Measurements from ENCODE around the gene SUSD4. TPM values are rescaled to one million over a fixed set of nuclear protein-coding genes. Genes with fewer than 3 reads are reported as not detected.

Gene SUSD4
- polyA plus RNA-seq, 2 of the 4 experiments (the other 2 are of a cell fraction), result 0.61 to 0.85 TPM

DNA sequence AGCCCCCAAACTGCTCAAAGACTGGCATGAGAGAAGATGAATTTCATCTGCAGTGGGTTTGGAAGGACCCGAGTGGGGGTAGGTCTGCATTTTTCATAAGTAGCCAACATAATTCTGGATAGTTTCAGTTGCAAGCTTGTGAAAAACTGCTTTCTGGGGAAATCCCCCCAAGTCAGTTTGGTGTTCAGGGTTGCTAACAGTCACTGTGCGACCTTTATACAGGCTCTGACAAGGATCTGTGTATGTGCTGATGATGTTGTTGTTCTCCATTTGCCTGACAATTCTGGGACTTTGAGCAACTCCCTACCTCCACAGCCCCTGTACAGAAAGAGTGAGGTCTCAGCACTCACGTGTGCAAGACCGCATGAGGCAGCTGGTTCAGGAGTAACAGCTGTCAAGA lies 87.9 kb downstream of the SUSD4 start:
- no peak overlapping the region for H3K27ac ChIP-seq
- H3K4me2 ChIP-seq, result no peak overlapping the region
- H3K4me3 ChIP-seq, result no peak overlapping the region
- H3K4me1 ChIP-seq, result no peaks in the 10 kb centered on the region; the same call in 2 of the 3 replicates
- FAIRE-seq, result no peak
- no peak for ATAC-seq
- ChIA-PET POLR2A (no interaction called here), CTCF (no interaction called here)
- no peaks in the 10 kb centered on the region for H3K9me3 ChIP-seq
- WGBS (ENCODE audit: missing lambda C conversion rate), result 63% methylated on average over 4 of the region's 4 CpGs
- DNase-seq (ENCODE audit: low read depth in 1 of 2, low spot score in 1 of 2), result no peak
- TF ChIP-seq ZNF302 (CRISPR knock-in tag; IDR thresholded peaks at IDR 0.05) (no peak), SREBF2 (IDR thresholded peaks at IDR 0.05) (no peak), MAFK (IDR thresholded peaks at IDR 0.05; ENCODE audit: partially characterized antibody) (no peak), CHD4 (IDR thresholded peaks at IDR 0.05; ENCODE audit: borderline replicate concordance) (no peak), KDM5A (IDR thresholded peaks at IDR 0.05) (no peak), ZSCAN20 (CRISPR knock-in tag; IDR thresholded peaks at IDR 0.05) (no peak), TP53 (CRISPR knock-in tag; IDR thresholded peaks at IDR 0.05) (no peak), CHD2 (IDR thresholded peaks at IDR 0.05; ENCODE audit: low read length, partially characterized antibody) (no peak), RAD21 (conservative IDR thresholded peaks at IDR 0.05 in 1 of 2, IDR thresholded peaks at IDR 0.05 in 1 of 2) (no peak), BHLHE40 (IDR thresholded peaks at IDR 0.05; ENCODE audit: low read depth, low read length) (no peak), RCOR1 (IDR thresholded peaks at IDR 0.05; ENCODE audit: low read depth, low read length) (no peak), FOSB (CRISPR knock-in tag; IDR thresholded peaks at IDR 0.05) (no peak), RNF2 (IDR thresholded peaks at IDR 0.05; ENCODE audit: borderline replicate concordance, low read depth) (no peak)
- TF ChIP-seq, protein P1, sequence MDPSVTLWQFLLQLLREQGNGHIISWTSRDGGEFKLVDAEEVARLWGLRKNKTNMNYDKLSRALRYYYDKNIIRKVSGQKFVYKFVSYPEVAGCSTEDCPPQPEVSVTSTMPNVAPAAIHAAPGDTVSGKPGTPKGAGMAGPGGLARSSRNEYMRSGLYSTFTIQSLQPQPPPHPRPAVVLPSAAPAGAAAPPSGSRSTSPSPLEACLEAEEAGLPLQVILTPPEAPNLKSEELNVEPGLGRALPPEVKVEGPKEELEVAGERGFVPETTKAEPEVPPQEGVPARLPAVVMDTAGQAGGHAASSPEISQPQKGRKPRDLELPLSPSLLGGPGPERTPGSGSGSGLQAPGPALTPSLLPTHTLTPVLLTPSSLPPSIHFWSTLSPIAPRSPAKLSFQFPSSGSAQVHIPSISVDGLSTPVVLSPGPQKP (IDR thresholded peaks at IDR 0.05; ENCODE audit: low read depth, low read length), result no peak
- TF ChIP-seq, protein P2, sequence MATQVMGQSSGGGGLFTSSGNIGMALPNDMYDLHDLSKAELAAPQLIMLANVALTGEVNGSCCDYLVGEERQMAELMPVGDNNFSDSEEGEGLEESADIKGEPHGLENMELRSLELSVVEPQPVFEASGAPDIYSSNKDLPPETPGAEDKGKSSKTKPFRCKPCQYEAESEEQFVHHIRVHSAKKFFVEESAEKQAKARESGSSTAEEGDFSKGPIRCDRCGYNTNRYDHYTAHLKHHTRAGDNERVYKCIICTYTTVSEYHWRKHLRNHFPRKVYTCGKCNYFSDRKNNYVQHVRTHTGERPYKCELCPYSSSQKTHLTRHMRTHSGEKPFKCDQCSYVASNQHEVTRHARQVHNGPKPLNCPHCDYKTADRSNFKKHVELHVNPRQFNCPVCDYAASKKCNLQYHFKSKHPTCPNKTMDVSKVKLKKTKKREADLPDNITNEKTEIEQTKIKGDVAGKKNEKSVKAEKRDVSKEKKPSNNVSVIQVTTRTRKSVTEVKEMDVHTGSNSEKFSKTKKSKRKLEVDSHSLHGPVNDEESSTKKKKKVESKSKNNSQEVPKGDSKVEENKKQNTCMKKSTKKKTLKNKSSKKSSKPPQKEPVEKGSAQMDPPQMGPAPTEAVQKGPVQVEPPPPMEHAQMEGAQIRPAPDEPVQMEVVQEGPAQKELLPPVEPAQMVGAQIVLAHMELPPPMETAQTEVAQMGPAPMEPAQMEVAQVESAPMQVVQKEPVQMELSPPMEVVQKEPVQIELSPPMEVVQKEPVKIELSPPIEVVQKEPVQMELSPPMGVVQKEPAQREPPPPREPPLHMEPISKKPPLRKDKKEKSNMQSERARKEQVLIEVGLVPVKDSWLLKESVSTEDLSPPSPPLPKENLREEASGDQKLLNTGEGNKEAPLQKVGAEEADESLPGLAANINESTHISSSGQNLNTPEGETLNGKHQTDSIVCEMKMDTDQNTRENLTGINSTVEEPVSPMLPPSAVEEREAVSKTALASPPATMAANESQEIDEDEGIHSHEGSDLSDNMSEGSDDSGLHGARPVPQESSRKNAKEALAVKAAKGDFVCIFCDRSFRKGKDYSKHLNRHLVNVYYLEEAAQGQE (IDR thresholded peaks at IDR 0.05), result no peak
- TF ChIP-seq, protein P3, sequence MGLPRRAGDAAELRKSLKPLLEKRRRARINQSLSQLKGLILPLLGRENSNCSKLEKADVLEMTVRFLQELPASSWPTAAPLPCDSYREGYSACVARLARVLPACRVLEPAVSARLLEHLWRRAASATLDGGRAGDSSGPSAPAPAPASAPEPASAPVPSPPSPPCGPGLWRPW (IDR thresholded peaks at IDR 0.05), result no peak

DNA sequence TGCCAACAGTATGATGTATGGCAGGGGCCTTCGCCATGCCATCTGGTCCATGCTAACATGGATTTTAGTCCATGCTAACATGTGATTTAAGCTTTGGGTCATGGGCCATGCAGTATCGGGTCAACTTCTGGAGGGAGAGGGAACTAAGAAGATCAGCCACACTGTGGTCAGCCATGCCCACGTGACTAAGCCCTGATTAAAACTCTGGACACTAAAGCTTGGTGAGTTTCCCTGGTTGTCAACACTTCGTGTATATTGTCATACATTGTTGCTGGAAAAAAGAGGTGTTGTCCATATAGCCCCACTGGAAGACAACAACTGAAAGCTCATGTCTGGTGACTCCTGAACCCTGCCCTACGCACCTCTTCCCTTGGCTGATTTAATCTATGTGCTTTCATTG lies 90.5 kb downstream of the SUSD4 start:
- Histone ChIP-seq H3K4me2 (no peak overlapping the region), H3K9me3 (no peaks in the 10 kb centered on the region), H3K27ac (no peak overlapping the region), H3K4me3 (no peak overlapping the region), H3K4me1 (no peaks in the 10 kb centered on the region; the same call in 2 of the 3 replicates)
- TF ChIP-seq HDAC2 (IDR thresholded peaks at IDR 0.05), result no peak
- TF ChIP-seq ESRRA (IDR thresholded peaks at IDR 0.05; ENCODE audit: borderline replicate concordance, low read length), result no peak
- no peak for TF ChIP-seq KDM1A (IDR thresholded peaks at IDR 0.05; ENCODE audit: low read depth)
- TF ChIP-seq, protein P4, sequence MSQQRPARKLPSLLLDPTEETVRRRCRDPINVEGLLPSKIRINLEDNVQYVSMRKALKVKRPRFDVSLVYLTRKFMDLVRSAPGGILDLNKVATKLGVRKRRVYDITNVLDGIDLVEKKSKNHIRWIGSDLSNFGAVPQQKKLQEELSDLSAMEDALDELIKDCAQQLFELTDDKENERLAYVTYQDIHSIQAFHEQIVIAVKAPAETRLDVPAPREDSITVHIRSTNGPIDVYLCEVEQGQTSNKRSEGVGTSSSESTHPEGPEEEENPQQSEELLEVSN (IDR thresholded peaks at IDR 0.05; ENCODE audit: borderline replicate concordance, low read depth), result no peak
- ChIA-PET CTCF (interaction anchor here (1.1 to 1.8 kb wide), 4 partner anchors 10 to 258 kb away, joined by 3 to 4 read pairs (median 4); no protein-coding TSS in a partner anchor), POLR2A (no interaction called here)
- FAIRE-seq, result no peak
- ATAC-seq, result no peak
- 45% methylated on average over 5 of the region's 5 CpGs for WGBS (ENCODE audit: missing lambda C conversion rate)
- no peak for DNase-seq (ENCODE audit: low read depth in 1 of 2, low spot score in 1 of 2)

Measured in A549 (cell line).